ENCODE measurements around the gene PHAX. TPM values are rescaled to one million over a fixed set of nuclear protein-coding genes. Genes with fewer than 3 reads are reported as not detected.

Gene PHAX
- polyA plus RNA-seq, 1 experiment = 61.0 TPM

GRCh38 chr5:126650463-126650862, 49.7 kb downstream of the PHAX start:
- no peak for TF ChIP-seq CTCF (IDR thresholded peaks at IDR 0.05; ENCODE audit: low read depth, low read length)
- Histone ChIP-seq H3K27ac (ENCODE audit: low read depth, low read length) (no peak overlapping the region), H3K9me3 (ENCODE audit: control insufficient read depth, insufficient read depth, low read length) (no peaks in the 10 kb centered on the region; the same call in 1 of the 2 replicates), H3K27me3 (ENCODE audit: control insufficient read depth, insufficient read depth, low read length) (no peaks in the 10 kb centered on the region), H3K4me3 (ENCODE audit: low read depth, low read length) (no peak overlapping the region)
- DNase-seq (ENCODE audit: low read depth, low spot score) = no peak
- CTCF ChIA-PET = no interaction called here
- POLR2A ChIA-PET = no interaction called here

- Histone ChIP-seq H3K27me3 (ENCODE audit: control insufficient read depth, insufficient read depth, low read length) (no peaks in the 10 kb centered on the region), H3K27ac (ENCODE audit: low read depth, low read length) (no peak overlapping the region), H3K4me3 (ENCODE audit: low read depth, low read length) (no peak overlapping the region), H3K9me3 (ENCODE audit: control insufficient read depth, insufficient read depth, low read length) (no peaks in the 10 kb centered on the region)
- DNase-seq (ENCODE audit: low read depth, low spot score) = no peak
- POLR2A ChIA-PET = no interaction called here
- TF ChIP-seq CTCF (IDR thresholded peaks at IDR 0.05; ENCODE audit: low read depth, low read length) = no peak
- CTCF ChIA-PET = interaction anchor here (1.0 to 5.2 kb wide), 3 partner anchors 24 to 151 kb away, joined by 3 to 59 read pairs (median 8); no protein-coding TSS in a partner anchor
Measured at GRCh38 chr5:126651013-126651577, 50.3 kb downstream of the PHAX start.

DNA sequence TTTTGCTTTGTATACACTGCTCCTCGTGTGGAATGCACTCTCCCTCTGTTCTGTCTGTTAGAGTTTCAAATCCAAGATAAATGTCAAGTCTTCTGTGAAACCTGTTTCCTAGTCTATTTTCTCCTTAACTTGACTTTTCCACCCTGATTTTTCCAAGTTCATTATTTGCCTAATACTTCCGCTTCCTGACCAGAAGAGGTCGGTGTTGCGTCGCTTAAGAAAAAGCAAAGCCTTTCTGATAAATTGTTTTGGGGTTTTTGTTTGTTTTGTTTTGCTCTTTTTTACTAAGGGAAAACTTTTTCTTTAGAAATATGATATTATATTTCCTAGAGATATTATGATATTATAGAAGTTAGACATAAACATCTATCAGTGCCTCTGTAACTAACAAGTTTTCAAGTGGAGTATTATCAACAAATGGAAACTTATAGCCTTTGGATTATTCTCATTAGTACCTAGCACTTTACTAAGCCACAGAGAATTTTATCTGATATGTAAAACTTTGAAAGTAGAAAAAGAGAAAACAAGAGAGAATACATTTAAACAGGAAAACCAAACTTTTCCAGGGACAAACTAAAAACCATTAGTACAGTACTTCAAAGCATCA, 55.8 kb downstream of the PHAX start:
- POLR2A ChIA-PET = no interaction called here

GRCh38 chr5:126658561-126658960, 57.8 kb downstream of the PHAX start:
- DNase-seq (ENCODE audit: low read depth, low spot score) = no peak
- TF ChIP-seq CTCF (IDR thresholded peaks at IDR 0.05; ENCODE audit: low read depth, low read length) = no peak
- CTCF ChIA-PET = interaction anchor here (0.7 to 3.5 kb wide), 11 partner anchors 11 to 834 kb away, joined by 3 to 41 read pairs (median 7); no protein-coding TSS in a partner anchor
- Histone ChIP-seq H3K9me3 (ENCODE audit: control insufficient read depth, insufficient read depth, low read length) (no peaks in the 10 kb centered on the region; the same call in 1 of the 2 replicates), H3K27ac (ENCODE audit: low read depth, low read length) (no peak overlapping the region), H3K27me3 (ENCODE audit: control insufficient read depth, insufficient read depth, low read length) (no peaks in the 10 kb centered on the region), H3K4me3 (ENCODE audit: low read depth, low read length) (no peak overlapping the region)
- POLR2A ChIA-PET = interaction anchor here (0.7 kb wide), 1 partner anchor 28 kb away, joined by 6 read pairs; no protein-coding TSS in a partner anchor

More for the DNA sequence above, 55.8 kb downstream of the PHAX start:
- no peak overlapping the region for H3K4me3 ChIP-seq (ENCODE audit: low read depth, low read length)
- CTCF ChIA-PET = interaction anchor here (0.5 to 5.2 kb wide), 10 partner anchors 120 to 416 kb away, joined by 3 to 59 read pairs (median 10); no protein-coding TSS in a partner anchor
- no peak overlapping the region for H3K27ac ChIP-seq (ENCODE audit: low read depth, low read length)
- H3K9me3 ChIP-seq (ENCODE audit: control insufficient read depth, insufficient read depth, low read length) = no peaks in the 10 kb centered on the region
- DNase-seq (ENCODE audit: low read depth, low spot score) = peak; percentile 18
- H3K27me3 ChIP-seq (ENCODE audit: control insufficient read depth, insufficient read depth, low read length) = no peaks in the 10 kb centered on the region
- peak; percentile 96 for TF ChIP-seq CTCF (IDR thresholded peaks at IDR 0.05; ENCODE audit: low read depth, low read length)

All from AG04450 (cell line).